NCI-H748 treated with DMSO at 0.1 percent for 48 hours (cell line): ENCODE measurements around the gene BBS2.
"Not testable (repeated sequence)": the region's sequence is repeated elsewhere in the genome, so short reads cannot be mapped to it uniquely, and the experiment has no call there.

Experiments used
- DNase-seq: peaks from one replicate; lab custom pipeline; 2025; lab: John Stamatoyannopoulos, UW

BBS2 gene

DNA sequence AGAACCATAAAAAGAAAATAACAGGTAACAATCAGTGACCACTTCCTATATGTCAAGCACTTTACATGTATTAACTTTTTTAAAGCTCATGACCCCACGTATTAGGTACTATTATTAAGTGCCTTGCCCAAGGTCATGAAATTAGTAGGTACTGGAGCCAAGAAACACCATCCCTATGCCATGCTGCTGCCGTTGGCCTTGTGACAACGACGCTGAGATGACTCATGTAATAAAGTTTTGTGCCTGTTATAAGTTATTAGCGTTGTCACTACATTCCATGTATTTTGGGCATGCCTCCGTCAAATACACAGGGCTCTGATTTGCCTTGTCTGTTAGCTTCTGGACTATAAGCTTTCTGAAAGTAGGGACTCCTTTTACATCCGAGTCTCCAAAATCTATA lies 1.4 kb downstream of the BBS2 start:
- DNase-seq: no peak

DNA sequence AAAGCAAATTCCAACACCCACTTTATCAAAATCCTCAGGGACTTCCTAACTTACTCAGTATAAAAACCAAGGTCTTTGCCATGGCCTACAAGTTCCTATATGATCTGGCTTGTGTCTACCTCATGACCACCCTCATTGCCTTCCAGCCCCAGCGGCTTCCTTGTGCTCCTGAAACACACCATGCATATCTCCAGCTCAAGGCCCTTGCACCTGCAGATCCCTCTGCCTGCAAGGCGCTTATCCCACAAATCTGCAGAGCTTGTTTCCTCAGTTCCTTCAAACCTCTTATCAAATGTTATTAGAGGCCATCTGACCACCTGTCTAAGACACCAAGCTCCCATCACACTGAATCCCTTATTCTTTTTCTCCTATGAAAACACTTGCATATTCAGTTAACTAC lies 2.6 kb downstream of the BBS2 start:
- no peak for DNase-seq

DNA sequence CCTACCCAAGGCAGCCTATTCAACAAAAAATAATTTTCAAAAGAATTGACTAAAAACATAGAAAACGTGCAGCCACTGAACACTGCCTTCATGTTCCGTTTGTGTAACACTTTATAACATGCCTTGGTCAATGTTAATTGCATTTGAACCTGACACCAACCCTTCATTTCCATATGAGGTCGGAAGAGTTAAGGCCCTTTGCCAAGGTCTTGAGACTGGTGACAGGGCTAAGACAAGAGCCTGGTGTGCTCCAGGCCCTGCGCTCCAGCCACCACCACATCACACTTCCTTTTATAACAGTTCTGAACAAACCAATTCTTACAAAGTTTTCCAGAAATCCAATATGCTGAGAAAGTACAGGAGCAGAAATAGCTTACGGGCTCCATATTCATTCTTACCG lies 4.2 kb downstream of the BBS2 start:
- no peak for DNase-seq

DNA sequence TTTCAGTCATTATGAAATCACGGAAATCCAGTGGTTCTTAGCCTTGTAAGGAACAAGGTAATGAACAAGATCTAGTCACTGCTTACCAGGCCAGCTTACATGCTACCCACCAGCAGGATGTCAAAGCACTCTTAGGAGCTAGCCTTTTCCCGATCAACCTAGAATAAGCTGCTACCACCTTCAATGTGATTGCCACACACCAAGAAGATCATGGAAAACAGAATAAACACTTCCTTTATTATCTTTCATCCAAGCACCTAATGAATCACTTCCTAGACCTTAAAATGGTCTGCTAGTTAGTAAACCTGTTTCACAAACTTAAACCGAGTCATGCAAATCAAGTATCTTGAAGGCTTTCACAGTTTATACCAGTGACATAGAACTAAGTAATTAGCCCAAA lies 5.0 kb downstream of the BBS2 start:
- no peak for DNase-seq

DNA sequence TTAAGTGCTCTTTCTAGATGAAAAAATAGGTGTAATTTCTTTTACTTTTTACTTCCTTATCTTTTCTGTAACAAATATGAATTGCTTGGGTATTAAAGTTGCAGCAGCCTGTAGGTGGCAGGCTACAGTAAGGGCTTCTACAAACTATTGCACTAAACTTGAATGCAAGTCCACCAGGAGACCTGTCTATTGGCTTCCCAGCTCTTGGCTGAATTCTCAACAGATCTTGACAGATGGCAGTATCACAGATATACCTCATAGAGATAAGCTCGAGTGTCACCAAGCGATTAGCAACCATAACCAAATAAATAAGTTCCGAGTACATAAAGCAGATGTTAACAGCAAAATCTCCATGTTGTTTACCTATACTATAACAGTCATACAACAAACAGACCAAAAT lies 5.9 kb downstream of the BBS2 start:
- DNase-seq: peak; percentile 4

DNA sequence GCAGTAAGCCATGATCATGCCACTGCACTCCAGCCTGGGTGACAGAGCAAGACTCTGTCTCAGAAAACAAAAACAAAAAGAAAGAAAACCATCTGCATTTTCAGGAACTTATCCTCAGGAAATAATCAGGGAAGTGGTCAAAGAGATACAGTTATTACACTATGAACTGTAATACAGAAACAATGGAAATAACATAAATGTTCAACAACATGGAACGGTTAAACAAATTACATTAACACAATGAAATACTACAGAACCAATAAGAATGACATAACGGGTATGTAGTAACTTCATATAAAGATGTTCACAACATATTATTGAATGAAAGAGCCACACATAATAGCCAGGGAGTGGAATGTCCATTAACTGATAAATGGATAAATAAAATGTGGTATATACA lies 6.7 kb downstream of the BBS2 start:
- no peak for DNase-seq

DNA sequence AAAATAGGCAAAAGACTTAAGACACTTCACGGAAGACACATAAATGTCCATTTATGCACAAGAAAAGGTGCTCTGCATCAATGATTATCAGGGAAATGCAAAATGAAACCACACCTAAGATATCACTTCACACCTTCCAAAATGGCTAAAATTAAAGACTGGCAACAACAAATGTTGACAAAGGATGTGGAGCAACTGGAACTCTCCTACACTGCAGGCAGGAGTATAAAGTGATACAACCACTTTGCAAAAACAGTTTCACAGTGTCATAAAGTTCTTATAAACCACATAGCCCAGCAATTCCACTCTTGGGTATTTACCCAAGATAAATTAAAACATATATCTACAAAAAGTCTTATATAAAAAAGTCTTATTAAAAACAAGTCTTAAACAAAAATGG lies 7.8 kb downstream of the BBS2 start:
- no peak for DNase-seq

DNA sequence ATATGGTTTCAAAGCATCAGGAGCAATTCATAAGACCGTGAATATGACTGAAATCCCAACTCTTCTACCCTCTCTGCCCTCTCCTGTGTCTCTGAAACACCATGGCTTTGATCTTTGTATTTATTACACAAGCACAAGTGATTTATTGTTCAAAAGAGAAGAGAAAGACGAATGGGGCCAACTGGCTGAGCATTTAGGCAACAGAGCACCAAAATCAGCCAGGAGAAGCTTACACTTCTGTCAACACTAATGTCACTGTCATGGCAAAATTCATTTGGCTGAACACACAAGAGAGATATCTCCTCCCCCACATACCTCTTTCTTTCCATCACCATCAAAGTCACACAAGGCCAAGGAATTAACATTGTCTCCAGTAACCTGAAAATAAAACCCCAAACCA lies 9.3 kb downstream of the BBS2 start:
- DNase-seq: no peak

DNA sequence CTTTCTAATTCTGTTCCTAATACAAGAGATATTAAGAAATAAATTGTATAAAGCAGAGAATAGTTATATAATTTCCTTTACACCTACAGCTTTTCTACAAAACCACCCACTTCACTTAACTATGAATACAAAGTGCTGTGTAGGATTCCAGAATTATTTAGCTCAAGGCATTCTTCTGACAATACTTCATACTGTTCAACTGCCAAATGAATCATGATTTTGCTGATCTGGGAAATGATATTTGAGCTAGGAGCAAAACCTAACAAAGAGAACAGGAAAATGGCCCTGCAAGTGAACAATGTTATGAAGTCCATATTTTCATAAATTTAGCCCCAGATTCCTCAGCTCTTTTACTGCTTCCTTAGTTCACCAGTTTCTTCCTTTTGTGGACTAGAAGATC lies 12.9 kb downstream of the BBS2 start:
- DNase-seq: no peak

DNA sequence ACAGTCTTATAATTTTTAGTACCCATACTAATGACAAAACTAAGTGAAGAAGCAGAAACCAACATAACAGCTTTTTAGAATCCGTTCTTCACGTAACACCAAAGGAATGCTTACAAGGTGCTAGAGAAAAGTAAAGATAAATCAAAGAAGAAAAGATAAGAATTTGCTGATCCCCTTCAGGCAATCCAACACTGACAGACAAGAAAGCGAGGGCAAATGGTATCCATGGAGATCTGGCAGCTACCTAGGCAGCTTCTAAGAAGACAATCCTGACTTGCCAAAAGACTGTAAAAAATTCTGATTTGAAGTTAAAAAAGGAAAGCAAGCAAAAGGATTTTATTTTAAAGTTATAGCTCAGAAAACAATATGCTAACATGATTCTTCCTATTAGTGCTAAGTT lies 14.6 kb downstream of the BBS2 start:
- DNase-seq: no peak

DNA sequence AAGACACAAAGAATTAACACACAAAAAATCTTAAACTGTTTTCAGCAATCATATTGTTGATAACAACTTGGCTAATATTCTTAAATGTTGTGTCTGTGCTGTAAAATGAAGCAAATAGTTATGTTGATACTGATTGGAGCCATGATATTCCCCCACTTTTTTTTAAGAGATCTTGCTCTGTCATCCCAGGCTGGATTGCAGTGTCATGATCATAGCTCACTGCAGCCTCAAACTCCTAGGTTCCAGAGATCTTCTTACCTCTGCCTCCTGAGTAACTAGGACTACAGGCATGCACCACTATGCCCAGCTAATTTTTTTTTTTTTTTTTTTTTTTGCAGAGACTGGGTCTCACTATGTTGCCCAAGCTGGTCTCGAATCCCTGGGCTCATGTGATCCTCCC lies 26.0 kb downstream of the BBS2 start:
- no peak for DNase-seq

DNA sequence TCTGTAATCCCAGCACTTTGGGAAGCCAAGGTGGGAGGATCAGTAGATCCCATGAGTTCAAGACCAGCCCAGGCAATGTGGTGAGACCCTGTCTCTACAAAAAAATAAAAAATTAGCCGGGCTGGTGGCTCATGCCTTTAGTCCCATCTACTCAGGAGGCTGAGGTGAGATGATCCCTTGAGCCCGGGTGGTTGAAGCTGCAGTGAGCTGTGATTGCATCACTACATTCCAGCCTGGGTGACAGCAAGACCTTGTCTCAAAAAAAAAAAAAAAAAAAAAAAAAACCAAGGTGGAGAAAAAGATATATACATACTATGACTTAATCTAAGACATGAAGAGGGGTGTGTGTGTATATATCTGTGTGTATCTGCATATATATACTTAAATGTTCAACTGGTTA lies 26.7 kb downstream of the BBS2 start:
- no peak for DNase-seq

DNA sequence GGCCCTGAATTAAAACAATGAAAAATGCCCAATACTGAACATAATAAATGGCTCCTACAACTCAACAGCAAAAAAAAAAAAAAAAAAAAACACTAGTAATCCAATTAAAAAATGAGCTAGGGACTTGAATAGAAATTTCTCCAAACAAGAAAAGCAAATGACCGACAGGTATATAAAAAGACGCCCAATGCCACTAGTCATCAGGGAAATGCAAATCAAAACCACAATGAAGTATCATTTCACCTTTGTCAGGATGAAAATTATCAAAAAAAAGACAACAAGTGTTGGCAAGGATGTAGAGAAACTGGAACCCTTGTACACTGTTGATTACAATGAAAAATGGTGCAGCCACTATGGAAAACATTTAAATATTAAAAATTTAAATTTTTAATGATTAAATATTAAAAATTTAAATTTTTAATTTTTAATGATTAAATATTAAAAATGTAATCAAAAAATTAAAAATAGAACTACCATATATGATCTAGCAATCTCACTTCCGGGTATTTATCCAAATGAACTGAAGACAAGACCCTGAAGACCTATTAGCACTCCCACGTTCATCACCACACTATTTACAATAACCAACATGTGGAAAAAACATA lies 28.1 kb downstream of the BBS2 start:
- no peak for DNase-seq

DNA sequence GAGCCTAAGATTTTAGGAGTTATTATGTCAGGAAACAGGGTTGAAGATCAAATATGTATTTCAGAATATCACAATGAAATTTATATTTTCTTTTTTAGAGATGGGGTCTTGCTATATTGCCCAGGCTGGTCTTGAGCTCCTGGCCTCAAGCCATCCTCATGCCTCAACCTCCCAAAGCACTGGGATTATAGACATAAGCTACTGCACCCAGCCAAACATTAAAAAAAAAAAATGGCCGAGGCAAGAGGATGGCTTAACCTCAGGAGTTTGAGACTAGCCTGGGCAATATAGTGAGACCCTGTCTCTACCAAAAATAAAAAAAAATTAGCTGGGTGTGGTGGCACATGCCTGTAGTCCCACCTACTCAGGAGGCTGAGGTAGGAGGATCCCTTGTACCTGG lies 31.0 kb downstream of the BBS2 start:
- not testable (repeated sequence) for DNase-seq

DNA sequence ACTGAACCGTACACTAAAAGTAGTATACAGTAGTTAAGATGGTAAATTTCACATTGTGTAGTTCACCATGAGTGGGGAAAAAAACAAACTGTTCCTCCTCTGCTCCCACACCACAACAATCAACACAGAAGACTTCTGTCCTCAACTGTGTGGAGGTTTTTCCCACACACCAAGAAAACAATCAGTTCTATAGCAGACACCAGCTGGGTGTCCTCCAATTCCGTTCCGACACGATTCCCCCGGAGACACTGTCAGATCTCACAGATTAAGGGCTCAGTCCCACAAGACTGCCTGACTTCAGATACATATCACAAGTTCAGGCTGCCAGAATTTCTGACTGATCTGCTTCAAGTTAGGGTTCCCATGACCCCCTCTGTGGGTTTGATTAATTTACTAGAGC lies 31.8 kb downstream of the BBS2 start:
- no peak for DNase-seq

DNA sequence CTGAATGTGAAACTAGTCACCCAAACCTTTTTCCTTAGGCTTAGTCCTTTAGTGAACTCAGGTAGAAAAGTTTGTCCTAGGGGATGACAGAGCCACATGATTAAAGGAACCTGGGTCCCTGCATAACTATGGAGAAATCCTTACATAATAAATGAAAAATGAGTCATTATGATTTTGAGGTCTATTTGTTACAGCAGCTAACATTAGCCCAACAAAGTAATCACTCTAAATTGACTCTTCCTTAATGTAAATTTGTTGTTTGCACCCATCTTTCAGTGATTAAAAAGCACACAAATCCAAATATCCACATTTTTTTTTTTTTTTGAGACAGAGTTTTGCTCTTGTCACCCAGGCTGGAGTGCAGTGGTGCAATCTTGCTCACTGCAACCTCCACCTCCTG lies 36.4 kb downstream of the BBS2 start:
- no peak for DNase-seq

DNA sequence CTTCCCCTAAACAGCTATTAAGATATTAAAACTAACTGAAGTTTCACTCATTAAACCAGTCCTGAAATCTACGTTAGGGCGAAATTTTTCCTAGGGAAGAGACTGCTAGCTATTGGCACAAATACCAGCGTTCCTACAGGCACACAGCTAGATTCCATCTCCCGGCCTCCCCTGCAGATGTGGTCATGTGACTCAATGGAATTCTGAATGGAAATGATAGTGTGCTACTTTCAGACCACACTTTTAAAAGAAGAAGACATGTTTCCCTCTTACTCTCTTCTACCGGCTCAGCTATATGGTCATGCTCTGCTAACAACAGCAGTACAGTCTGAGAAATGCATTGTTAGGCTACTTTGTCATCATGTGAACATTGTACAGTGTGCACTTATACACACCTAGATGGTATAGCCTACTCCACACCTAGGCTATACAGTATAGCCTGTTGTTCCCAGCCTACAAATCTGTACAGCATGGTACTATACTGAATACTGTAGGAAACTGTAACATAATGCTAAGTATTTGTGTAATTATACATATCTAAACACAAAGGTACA lies 37.1 kb downstream of the BBS2 start:
- no peak for DNase-seq

DNA sequence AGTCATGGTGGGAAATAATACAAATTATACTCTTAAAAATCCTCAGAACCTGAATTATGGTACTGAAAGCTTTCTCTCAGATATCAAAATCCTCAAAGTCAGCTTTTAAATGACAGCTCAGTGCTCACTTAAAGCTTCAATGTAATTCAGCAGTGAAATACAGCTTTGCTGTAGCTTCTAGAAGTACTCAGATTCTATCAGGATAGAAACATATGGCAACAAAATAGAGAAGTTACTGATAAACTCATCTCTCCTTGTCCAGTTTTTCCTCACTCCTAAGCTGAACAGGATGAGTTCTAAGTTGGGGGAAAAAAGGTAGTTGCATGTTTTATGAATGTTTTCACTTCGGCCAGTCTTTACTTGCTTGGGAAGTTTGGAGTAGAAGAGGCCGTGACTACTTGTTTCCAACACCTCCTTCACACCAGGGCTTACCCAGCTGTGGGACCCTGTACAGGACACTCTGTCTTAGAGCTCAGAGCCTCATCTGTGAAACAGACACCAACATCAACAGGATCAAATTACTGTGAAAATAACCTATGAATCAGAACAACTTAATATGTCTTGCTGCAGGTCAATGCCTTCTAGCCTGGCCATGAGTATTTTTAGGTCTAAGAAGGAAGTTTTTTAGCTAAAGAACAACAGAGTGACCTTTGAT lies 38.2 kb downstream of the BBS2 start:
- no peak for DNase-seq

DNA sequence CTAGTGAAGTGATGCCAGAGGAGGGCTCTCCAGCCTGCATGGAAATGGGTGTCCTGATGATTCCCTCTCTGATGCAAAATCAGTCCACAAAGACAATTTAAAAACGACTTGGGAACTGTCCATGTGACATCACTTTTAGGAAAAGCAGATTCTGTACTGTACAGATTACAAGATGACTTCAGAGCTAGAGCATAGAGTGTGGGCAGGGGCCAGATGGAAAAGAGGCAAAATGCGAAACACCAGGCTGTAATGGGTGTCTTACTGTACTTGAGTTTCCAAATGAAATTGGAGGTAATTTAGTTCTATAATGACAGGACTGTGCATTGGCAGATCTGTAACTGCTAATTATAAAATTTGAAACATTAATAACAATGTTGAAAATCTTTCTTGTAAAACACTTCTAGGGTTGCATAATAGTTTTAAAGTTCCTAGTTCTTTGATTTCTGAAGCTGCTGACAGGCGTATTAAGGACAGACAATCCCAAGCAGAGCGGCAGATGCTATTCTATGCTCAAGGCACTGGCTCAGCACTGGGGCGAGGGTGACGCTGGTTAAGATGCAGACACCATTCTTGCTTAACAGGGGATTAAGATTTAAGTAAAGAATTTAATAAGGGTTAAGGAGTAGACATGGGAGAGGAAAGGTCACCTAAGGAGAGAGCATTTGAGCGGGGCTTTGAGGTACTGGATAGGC lies 38.9 kb downstream of the BBS2 start:
- DNase-seq: no peak

DNA sequence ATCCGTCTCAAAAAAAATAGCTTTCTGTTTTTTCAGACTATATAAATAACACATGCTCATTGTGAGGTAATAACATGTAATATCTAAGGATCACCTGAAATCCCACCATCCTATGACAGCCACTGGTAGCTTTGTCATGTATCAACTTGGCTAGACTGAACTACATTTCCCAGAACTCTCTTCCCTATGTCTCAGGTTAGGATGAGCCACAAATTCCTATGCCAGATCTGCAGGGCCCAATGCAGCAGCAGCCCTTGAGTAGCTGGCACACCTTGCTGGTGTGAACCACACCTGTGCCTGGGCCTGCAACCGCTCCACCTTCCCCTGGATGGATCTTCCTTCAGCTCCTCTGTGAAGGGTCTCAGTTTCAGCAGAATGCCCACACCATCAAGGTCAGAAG lies 40.4 kb downstream of the BBS2 start:
- no peak for DNase-seq

DNA sequence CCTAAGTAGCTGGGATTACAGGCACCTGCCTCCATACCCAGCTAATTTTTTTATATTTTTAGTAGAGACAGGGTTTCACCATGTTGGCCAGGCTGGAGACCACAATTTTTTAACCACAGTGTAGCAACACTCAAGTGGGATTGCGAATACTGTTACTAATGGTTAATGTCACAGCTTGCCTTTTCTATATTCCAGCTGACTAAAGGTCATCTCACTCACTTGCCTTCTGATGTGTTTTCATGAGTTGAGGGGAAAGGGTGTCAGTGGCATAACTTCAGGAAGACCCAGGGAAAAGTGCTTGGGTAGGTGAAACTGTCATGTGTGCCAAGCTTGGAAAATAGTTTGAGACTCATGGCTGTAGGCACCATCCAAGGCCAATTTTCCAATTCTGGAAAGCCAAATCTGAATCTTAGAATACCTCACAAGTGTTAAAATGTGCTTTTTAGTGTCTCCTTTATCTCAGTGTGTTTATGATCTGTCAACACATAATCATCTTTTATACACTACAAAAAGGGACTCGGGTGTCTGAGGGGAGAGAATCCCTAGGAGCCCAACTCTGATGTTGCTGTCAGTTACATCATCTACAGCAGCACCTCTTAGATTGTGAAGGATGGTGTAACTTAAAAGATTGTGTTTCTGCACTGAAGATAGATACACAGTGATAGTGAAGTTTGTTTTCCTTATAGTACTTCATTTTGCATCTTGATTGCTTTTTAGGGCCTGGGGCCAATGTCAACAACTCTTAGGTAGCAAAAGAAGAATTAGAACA lies 41.4 kb downstream of the BBS2 start:
- DNase-seq: no peak

DNA sequence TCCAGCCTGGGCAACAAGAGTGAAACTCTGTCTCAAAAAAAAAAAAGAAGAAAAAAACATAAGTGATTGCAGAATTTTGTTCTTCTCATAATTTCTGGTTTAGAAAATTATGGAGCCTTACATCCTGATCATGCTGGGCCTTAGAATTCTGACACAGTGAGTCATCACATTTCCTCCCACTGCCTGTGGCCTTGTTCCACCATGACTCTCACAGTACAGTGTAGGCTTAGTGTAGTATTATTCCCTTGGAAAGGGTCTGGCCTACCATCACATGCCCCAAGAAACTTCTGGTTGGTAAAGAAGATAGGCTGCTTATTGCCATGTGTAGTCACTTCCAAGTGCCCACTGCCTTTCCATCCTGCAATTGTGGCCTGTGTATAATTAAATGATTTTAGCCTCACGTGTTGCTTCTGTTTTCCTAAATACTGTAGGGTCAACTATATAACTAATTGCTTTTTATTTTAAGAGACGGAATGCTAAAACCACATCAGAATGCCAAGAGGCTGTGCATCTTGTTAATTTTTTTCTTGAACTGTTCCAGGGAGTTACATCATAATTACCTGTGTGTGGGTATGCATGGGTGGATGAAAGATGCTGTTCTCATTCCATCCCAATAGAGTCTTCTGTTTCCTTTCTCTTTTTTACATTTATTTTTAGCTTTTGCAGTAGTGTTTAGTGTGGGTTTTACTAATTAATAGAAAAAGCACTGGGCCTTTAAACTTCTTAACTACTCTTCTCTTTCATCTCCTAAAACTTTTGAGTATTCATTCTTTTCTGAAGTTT lies 42.5 kb downstream of the BBS2 start:
- DNase-seq: no peak
